SH-SY5Y (cell line): ENCODE data around the gene BPIFB3.

Experiments
- GATA2 ChIP-seq: IDR thresholded peaks from 2 replicates; pipeline ENCODE4 v1.6.1; 2011; ENCODE audit warnings: mild to moderate bottlenecking, low read depth, low read length
- GATA3 ChIP-seq: IDR thresholded peaks from 2 replicates; pipeline ENCODE4 v1.6.1; 2011; ENCODE audit warnings: low read depth, mild to moderate bottlenecking, low read length, moderate library complexity

DNA sequence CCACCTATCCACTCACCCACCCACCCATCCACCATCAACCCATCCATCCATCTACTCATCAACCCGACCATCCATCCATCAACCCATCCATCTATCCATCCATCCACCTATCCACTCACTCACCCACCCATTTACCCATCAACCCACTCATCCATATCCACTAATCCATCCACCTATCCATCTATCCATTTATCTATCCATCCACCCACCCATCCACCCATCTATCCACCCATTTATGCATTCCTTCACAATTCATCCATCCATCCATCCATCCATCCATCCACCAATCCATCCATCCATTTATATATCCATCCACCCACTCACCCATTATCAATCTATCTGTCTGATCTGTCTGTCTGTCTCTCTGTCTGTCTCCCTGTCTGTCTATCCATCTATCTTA is 39.9 kb downstream of the BPIFB3 start:
- TF ChIP-seq GATA3 (no peak), GATA2 (no peak)
